Globus pallidus (tissue), 1 donor: ENCODE measurements around the gene IGFL1.
"Not testable (repeated sequence)": the region's sequence is repeated elsewhere in the genome, so short reads cannot be mapped to it uniquely, and the experiment has no call there.

Source experiments
- DNase-seq: peaks from one replicate; pipeline ENCODE4 v3.0.0-alpha.2; 2015; ENCODE audit warnings: low spot score

IGFL1 gene

DNA sequence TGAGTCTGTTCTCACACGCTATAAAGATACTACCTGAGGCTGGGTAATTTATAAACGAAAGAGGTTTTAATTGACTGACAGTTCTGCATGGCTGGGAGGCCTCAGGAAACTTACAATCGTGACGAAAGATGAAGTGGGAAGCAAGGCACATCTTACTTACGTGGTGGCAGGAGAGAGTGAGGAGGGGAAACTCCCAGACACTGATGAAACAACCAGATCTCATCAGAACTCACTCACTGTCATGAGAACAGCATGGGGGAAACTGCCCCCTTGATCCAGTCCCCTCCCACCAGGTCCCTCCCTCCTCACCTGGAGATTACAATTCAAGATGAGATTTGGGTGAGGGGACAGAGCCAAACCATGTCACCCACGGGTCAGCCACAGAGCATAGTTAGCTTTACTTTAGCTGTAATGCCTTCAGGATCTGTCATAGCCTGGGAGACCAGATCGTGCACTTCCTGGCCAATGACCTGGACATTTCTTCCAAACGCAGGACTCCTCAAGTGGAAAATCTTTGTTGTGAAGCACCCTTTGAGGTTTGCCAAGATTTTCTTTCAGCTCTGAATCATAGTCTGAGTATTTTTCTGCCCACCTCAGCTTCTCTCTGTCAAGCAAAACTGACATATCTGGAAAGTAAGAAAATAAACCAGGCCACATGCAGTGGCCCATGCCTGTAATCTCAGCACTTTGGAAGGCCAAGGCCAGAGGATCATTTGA lies 42.1 kb downstream of the IGFL1 start:
- DNase-seq: no peak

DNA sequence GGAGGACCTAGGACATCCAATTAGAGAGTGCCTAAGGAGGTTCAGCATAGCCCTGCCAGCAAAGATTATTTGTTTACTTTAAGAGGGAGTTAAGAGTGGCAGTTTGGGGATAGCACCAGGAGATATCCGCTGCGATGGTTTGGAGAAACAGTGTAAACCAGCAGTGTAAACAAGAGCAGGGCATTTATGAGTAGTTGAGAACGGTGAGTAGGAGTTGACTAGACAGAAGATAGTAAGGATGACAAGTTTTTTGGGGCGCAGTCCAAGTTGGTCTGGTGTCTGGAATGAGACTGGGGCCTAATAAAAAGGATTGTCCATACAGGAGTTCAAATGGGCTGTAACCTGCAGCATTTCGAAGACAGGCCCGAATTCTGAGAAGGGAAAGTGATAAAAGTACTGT lies 44.4 kb downstream of the IGFL1 start:
- DNase-seq: not testable (repeated sequence)

DNA sequence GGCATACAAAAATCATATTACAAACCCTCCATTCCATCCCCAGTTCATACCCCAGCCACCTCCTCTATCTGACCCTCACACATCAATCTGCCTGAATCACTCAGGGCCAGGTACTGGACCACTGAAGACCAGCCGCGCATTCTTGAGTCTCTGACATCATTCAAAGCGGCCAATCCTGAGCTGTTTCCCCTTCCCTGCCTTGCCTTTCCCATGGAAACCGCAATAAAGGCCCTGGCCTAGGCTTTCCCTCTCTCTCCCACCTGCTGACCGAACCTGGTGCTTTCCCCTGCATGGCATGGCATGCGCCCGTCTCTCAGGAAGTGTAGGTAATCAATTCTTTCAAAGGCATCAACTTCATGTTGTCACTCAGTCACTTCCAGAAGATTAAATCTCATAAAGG lies 49.6 kb downstream of the IGFL1 start:
- no peak for DNase-seq
